Keratinocyte (primary cell): ENCODE data around the gene DLX6. TPM values are rescaled to one million over a fixed set of nuclear protein-coding genes. Genes with fewer than 3 reads are reported as not detected.

ENCODE experiments used
- DNase-seq: peaks from one replicate; pipeline ENCODE4 v3.0.0-alpha.2; 2011; ENCODE audit warnings: low read depth, missing footprints, low spot score
- FAIRE-seq: peaks from 2 replicates; lab custom pipeline; 2011; peaks lifted over from hg19 to GRCh38; lab: Jason Lieb, UNC
- H2AFZ ChIP-seq: 2 replicates; pipeline ENCODE4 v1.6.0; 2012; ENCODE audit warnings: low read length, control low read depth, inconsistent platforms; ENCODE audit not compliant: control insufficient read depth
- H3K27ac ChIP-seq: 2 replicates; pipeline ENCODE4 v1.5.1; 2011; ENCODE audit warnings: low read length; ENCODE audit not compliant: control insufficient read depth, insufficient read depth
- H3K27me3 ChIP-seq: 3 replicates; pipeline ENCODE4 v1.6.0; 2011; ENCODE audit warnings: low read length; ENCODE audit not compliant: control insufficient read depth, insufficient read depth; ENCODE audit errors: extremely low read depth
- H3K36me3 ChIP-seq, 2 experiments: 2 replicates in 1 of 2; 3 replicates in 1 of 2; pipeline ENCODE4 v1.5.1; 2011; ENCODE audit warnings: low read length in 2 of 2, mild to moderate bottlenecking in 1 of 2; ENCODE audit not compliant: control insufficient read depth in 2 of 2, insufficient read depth in 2 of 2; ENCODE audit errors: extremely low read depth in 1 of 2
- H3K4me1 ChIP-seq: 3 replicates; pipeline ENCODE4 v1.5.1; 2011; ENCODE audit warnings: low read length; ENCODE audit not compliant: control insufficient read depth, insufficient read depth; ENCODE audit errors: extremely low read depth
- H3K4me2 ChIP-seq: 3 replicates; pipeline ENCODE4 v1.6.0; 2011; ENCODE audit warnings: low read depth, low read length; ENCODE audit not compliant: control insufficient read depth, insufficient read depth; ENCODE audit errors: extremely low read depth
- H3K4me3 ChIP-seq, 3 experiments: fragments of 200-600 bp in 1 of 3; sonication (generic) in 1 of 3; 2 replicates in 2 of 3; 3 replicates in 1 of 3; pipeline ENCODE4 v1.5.1; 2011 to 2016; ENCODE audit warnings: low read length in 3 of 3, mild to moderate bottlenecking in 3 of 3, control low read depth in 2 of 3, inconsistent platforms in 1 of 3, low read depth in 1 of 3, mixed read lengths in 1 of 3, mixed run types in 1 of 3, moderate library complexity in 1 of 3; ENCODE audit not compliant: control insufficient read depth in 2 of 3, insufficient read depth in 2 of 3; ENCODE audit errors: extremely low read depth in 1 of 3
- H3K79me2 ChIP-seq: 2 replicates; pipeline ENCODE4 v1.6.0; 2012; ENCODE audit warnings: low read length; ENCODE audit not compliant: control insufficient read depth, insufficient read depth
- H3K9ac ChIP-seq: 3 replicates; pipeline ENCODE4 v1.6.0; 2011; ENCODE audit warnings: low read length; ENCODE audit not compliant: control insufficient read depth, insufficient read depth; ENCODE audit errors: extremely low read depth
- H3K9me1 ChIP-seq: 3 replicates; pipeline ENCODE4 v1.6.0; 2011; ENCODE audit warnings: low read length; ENCODE audit not compliant: control insufficient read depth, insufficient read depth; ENCODE audit errors: extremely low read depth
- H3K9me3 ChIP-seq: 2 replicates; pipeline ENCODE4 v1.5.1; 2012; ENCODE audit warnings: low read depth, low read length; ENCODE audit not compliant: control insufficient read depth
- H4K20me1 ChIP-seq: 3 replicates; pipeline ENCODE4 v1.6.0; 2011; ENCODE audit warnings: low read length; ENCODE audit not compliant: control insufficient read depth, insufficient read depth; ENCODE audit errors: extremely low read depth
- EZH2 ChIP-seq: IDR thresholded peaks from one replicate; pipeline ENCODE4 v1.6.1; 2012; ENCODE audit warnings: inconsistent platforms, mild to moderate bottlenecking, low read length, moderate library complexity
- dilution Hi-C: fragments of 300-500 bp; cut with MboI; formaldehyde crosslinking; loops from one replicate; pipeline ENCODE4 v1.7.0; 2020; ENCODE audit warnings: low sequenced_read_pairs; ENCODE audit not compliant: extremely low pct_ligation_motif_present
- polyA plus RNA-seq, 5 experiments: library from polyadenylated mRNA; depleted of rRNA in 3 of 5; stranded (reverse) in 3 of 5; stranded (forward) in 1 of 5; unstranded in 1 of 5; fragments of >200 nt; gene quantifications; 1 replicate in 1 of 5; 2 replicates in 3 of 5; 3 replicates in 1 of 5; pipeline versions ENCODE4 v1.2.1 to v1.2.3, GENCODE V29; 2011 to 2012; ENCODE audit warnings: missing spikeins in 2 of 5, low read depth in 1 of 5, low replicate concordance in 1 of 5
- TF ChIP-seq, protein P1 (sequence below), 3 experiments: IDR thresholded peaks in 1 of 3; conservative IDR thresholded peaks in 1 of 3; optimal IDR thresholded peaks in 1 of 3; 2 replicates in 2 of 3; 3 replicates in 1 of 3; pipeline versions ENCODE3 to v1.5.1; 2011; ENCODE audit warnings: low read length in 3 of 3, mild to moderate bottlenecking in 3 of 3, moderate library complexity in 2 of 3, control low read depth in 1 of 3, inconsistent platforms in 1 of 3; ENCODE audit not compliant: insufficient read depth in 2 of 3; ENCODE audit errors: extremely low read depth in 1 of 3

Gene DLX6
- polyA plus RNA-seq, 1 donor (not counting 4 experiments of a cell fraction or from before 2014, with no cell fraction given) = 0.05 TPM

- Histone ChIP-seq H3K9me1 (no peaks in the 10 kb centered on the region), H3K79me2 (no peaks in the 10 kb centered on the region), H3K27ac (no peak overlapping the region), H3K4me2 (no peak overlapping the region), H3K4me1 (peaks cover 4% of the 10 kb centered on the region), H3K9ac (no peak overlapping the region), H3K4me3 (no peak overlapping the region), H2AFZ (no peak overlapping the region), H3K9me3 (no peaks in the 10 kb centered on the region), H3K36me3 (no peaks in the 10 kb centered on the region), H3K27me3 (peaks cover 45% of the 10 kb centered on the region), H4K20me1 (no peaks in the 10 kb centered on the region)
- FAIRE-seq (no peak), DNase-seq (no peak)
- dilution Hi-C loops = no loop called here
- TF ChIP-seq, protein P1, sequence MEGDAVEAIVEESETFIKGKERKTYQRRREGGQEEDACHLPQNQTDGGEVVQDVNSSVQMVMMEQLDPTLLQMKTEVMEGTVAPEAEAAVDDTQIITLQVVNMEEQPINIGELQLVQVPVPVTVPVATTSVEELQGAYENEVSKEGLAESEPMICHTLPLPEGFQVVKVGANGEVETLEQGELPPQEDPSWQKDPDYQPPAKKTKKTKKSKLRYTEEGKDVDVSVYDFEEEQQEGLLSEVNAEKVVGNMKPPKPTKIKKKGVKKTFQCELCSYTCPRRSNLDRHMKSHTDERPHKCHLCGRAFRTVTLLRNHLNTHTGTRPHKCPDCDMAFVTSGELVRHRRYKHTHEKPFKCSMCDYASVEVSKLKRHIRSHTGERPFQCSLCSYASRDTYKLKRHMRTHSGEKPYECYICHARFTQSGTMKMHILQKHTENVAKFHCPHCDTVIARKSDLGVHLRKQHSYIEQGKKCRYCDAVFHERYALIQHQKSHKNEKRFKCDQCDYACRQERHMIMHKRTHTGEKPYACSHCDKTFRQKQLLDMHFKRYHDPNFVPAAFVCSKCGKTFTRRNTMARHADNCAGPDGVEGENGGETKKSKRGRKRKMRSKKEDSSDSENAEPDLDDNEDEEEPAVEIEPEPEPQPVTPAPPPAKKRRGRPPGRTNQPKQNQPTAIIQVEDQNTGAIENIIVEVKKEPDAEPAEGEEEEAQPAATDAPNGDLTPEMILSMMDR (optimal IDR thresholded peaks at IDR 0.05 in 1 of 3, IDR thresholded peaks at IDR 0.05 in 1 of 3, conservative IDR thresholded peaks at IDR 0.05 in 1 of 3; ENCODE audit: extremely low read depth in 1 of 3, insufficient read depth in 2 of 3, low read length in 3 of 3) = no peak
- no peak for TF ChIP-seq EZH2
These were observed 15.2 kb downstream of the DLX6 start for GRCh38 chr7:97020601-97020995.

- no peak for DNase-seq
- Histone ChIP-seq H3K9ac (no peak overlapping the region), H3K9me3 (no peaks in the 10 kb centered on the region), H4K20me1 (no peaks in the 10 kb centered on the region), H3K4me1 (peaks cover 4% of the 10 kb centered on the region), H3K9me1 (no peaks in the 10 kb centered on the region), H3K27me3 (peaks cover 41% of the 10 kb centered on the region), H2AFZ (no peak overlapping the region), H3K36me3 (no peaks in the 10 kb centered on the region), H3K4me2 (no peak overlapping the region), H3K4me3 (no peak overlapping the region), H3K27ac (no peak overlapping the region), H3K79me2 (no peaks in the 10 kb centered on the region)
- dilution Hi-C loops = no loop called here
- no peak for FAIRE-seq
- TF ChIP-seq EZH2 = no peak
- TF ChIP-seq, protein P1 (optimal IDR thresholded peaks at IDR 0.05 in 1 of 3, IDR thresholded peaks at IDR 0.05 in 1 of 3, conservative IDR thresholded peaks at IDR 0.05 in 1 of 3; ENCODE audit: extremely low read depth in 1 of 3, insufficient read depth in 2 of 3, low read length in 3 of 3) = no peak
These were observed 15.8 kb downstream of the DLX6 start for GRCh38 chr7:97020996-97021746.
